Chondrocyte (in vitro differentiated cells): Measurements from ENCODE around the gene RAP1A. TPM values are rescaled to one million over a fixed set of nuclear protein-coding genes. Genes with fewer than 3 reads are reported as not detected.

Experiments
- DNase-seq: peaks from one replicate; pipeline ENCODE4 v3.0.0; 2021; ENCODE audit warnings: mixed read lengths, low spot score
- H3K27ac Mint-ChIP-seq: one replicate; pipeline ENCODE4 v1.8.0; 2021; ENCODE audit warnings: mild to moderate bottlenecking, moderate library complexity, mixed read lengths; ENCODE audit not compliant: unreplicated experiment
- H3K27me3 Mint-ChIP-seq: 2 replicates; pipeline ENCODE4 v1.8.0; 2021; ENCODE audit warnings: low read depth, mixed read lengths
- H3K36me3 Mint-ChIP-seq: 2 replicates; pipeline ENCODE4 v1.8.0; 2021; ENCODE audit warnings: low read depth, mixed read lengths
- H3K4me1 Mint-ChIP-seq: 2 replicates; pipeline ENCODE4 v1.8.0; 2021; ENCODE audit warnings: low read depth, mild to moderate bottlenecking, mixed read lengths
- H3K4me3 Mint-ChIP-seq: one replicate; pipeline ENCODE4 v1.8.0; 2021; ENCODE audit warnings: mild to moderate bottlenecking, moderate library complexity, mixed read lengths; ENCODE audit not compliant: unreplicated experiment
- H3K9me3 Mint-ChIP-seq: 2 replicates; pipeline ENCODE4 v1.8.0; 2021; ENCODE audit warnings: low read depth, mixed read lengths
- CTCF ChIP-seq: fragments of 200-600 bp; sonication (generic); IDR thresholded peaks from 2 replicates; pipeline ENCODE4 v1.5.0; 2021; ENCODE audit warnings: antibody characterized with exemption, mild to moderate bottlenecking, moderate library complexity
- total RNA-seq: library from RNA; stranded (reverse); gene quantifications from 3 replicates; pipeline ENCODE4 v1.2.1, GENCODE V29; 2021

Gene RAP1A
- total RNA-seq, 1 donor from 2014 or later, result 60.5 TPM

GRCh38 chr1:111745675-111746613 is 126.4 kb downstream of the RAP1A start:
- no peaks in the 10 kb centered on the region for H3K36me3 Mint-ChIP-seq
- peaks cover 9% of the 10 kb centered on the region for H3K4me1 Mint-ChIP-seq
- H3K27me3 Mint-ChIP-seq, result no peaks in the 10 kb centered on the region
- no peak for DNase-seq
- H3K4me3 Mint-ChIP-seq, result no peak overlapping the region
- no peaks in the 10 kb centered on the region for H3K9me3 Mint-ChIP-seq
- no peak for TF ChIP-seq CTCF
- H3K27ac Mint-ChIP-seq, result no peak overlapping the region

GRCh38 chr1:111746614-111746999 is 127.0 kb downstream of the RAP1A start:
- Mint-ChIP-seq H3K36me3 (no peaks in the 10 kb centered on the region), H3K27me3 (no peaks in the 10 kb centered on the region), H3K27ac (no peak overlapping the region), H3K4me1 (peaks cover 9% of the 10 kb centered on the region), H3K9me3 (no peaks in the 10 kb centered on the region), H3K4me3 (no peak overlapping the region)
- no peak for DNase-seq
- no peak for TF ChIP-seq CTCF

- DNase-seq, result no peak
- no peak overlapping the region for H3K27ac Mint-ChIP-seq
- peaks cover 9% of the 10 kb centered on the region for H3K4me1 Mint-ChIP-seq
- no peaks in the 10 kb centered on the region for H3K9me3 Mint-ChIP-seq
- no peaks in the 10 kb centered on the region for H3K36me3 Mint-ChIP-seq
- H3K27me3 Mint-ChIP-seq, result no peaks in the 10 kb centered on the region
- peak; percentile 82 for TF ChIP-seq CTCF
- H3K4me3 Mint-ChIP-seq, result no peak overlapping the region
These were observed 127.7 kb downstream of the RAP1A start for GRCh38 chr1:111747282-111747734.

- Mint-ChIP-seq H3K27me3 (no peaks in the 10 kb centered on the region), H3K4me3 (no peak overlapping the region), H3K27ac (no peak overlapping the region), H3K4me1 (peaks cover 9% of the 10 kb centered on the region), H3K36me3 (no peaks in the 10 kb centered on the region), H3K9me3 (no peaks in the 10 kb centered on the region)
- no peak for TF ChIP-seq CTCF
- no peak for DNase-seq
These were observed 128.4 kb downstream of the RAP1A start for GRCh38 chr1:111747947-111748346.

GRCh38 chr1:111749628-111750027 is 130.0 kb downstream of the RAP1A start:
- Mint-ChIP-seq H3K27ac (no peak overlapping the region), H3K36me3 (no peaks in the 10 kb centered on the region), H3K9me3 (no peaks in the 10 kb centered on the region), H3K4me1 (peaks cover 2% of the 10 kb centered on the region), H3K27me3 (no peaks in the 10 kb centered on the region), H3K4me3 (no peak overlapping the region)
- no peak for DNase-seq
- TF ChIP-seq CTCF, result no peak
